ENCODE results near the gene TMEM82. TPM values are rescaled to one million over a fixed set of nuclear protein-coding genes. Genes with fewer than 3 reads are reported as not detected.

TMEM82 gene
- total and polyA plus RNA-seq, 10 donors: not detected

GRCh38 chr1:15731735-15732685 is 10.3 kb upstream of the TMEM82 start:
- Histone ChIP-seq H3K27ac (no peak overlapping the region), H3K36me3 (peaks cover 7 to 95% (median 80%) of the 10 kb centered on the region in 6 donors), H3K27me3 (replicated peaks in 1 of 7) (no peaks in the 10 kb centered on the region), H3K4me3 (no peak overlapping the region), H3K4me1 (peaks cover 0 to 26% (median 10%) of the 10 kb centered on the region in 6 donors), H3K9me3 (no peaks in the 10 kb centered on the region)
- TF ChIP-seq CTCF (IDR thresholded peaks at IDR 0.05 in 8 of 11, conservative IDR thresholded peaks at IDR 0.05 in 3 of 11) (no peak), POLR2AphosphoS5 (IDR thresholded peaks at IDR 0.05) (no peak), POLR2A (IDR thresholded peaks at IDR 0.05) (no peak)
- WGBS, 5 donors: 94 to 97% (median 95%) methylated on average over 33 to 39 of the region's 39 CpGs
- no peak for DNase-seq
- intact Hi-C loops (cut with DNase I; ENCODE audit: low total_unique reads): no loop called here

DNA sequence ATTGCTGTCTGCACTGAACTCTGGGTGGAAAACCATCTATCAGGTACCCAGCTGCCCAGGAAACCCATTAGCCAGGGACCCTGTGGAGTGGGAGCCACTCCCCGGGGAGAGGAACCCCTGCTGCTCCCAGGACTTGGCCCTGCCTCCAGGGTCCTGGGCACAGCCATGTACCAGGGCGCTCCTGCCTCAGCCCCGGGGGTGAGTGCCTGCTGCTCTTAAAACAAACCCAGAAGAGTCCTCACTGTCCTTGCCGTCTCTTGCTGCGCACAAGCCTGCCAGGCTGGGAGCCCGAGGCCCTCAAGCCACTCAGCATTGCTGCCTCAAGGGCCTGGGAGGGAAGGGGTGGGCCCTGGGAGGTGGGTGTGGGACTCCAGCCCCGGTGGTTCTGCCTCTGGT is 9.6 kb upstream of the TMEM82 start:
- no peak for DNase-seq
- H3K36me3 ChIP-seq: peaks cover 3 to 89% (median 74%) of the 10 kb centered on the region in 6 donors
- H3K27me3 ChIP-seq (replicated peaks in 1 of 7): no peaks in the 10 kb centered on the region
- H3K4me1 ChIP-seq: peaks cover 0 to 24% (median 10%) of the 10 kb centered on the region in 6 donors
- no peaks in the 10 kb centered on the region for H3K9me3 ChIP-seq
- TF ChIP-seq POLR2AphosphoS5 (IDR thresholded peaks at IDR 0.05): no peak
- no peak for TF ChIP-seq POLR2A (IDR thresholded peaks at IDR 0.05)
- no peak for TF ChIP-seq CTCF (IDR thresholded peaks at IDR 0.05 in 8 of 11, conservative IDR thresholded peaks at IDR 0.05 in 3 of 11)
- intact Hi-C loops (cut with DNase I; ENCODE audit: low total_unique reads): no loop called here
- 86 to 94% (median 92%) methylated on average over 2 to 7 of the region's 7 CpGs for WGBS, 5 donors
- H3K4me3 ChIP-seq: no peak overlapping the region
- H3K27ac ChIP-seq: no peak overlapping the region

- Histone ChIP-seq H3K27me3 (replicated peaks in 1 of 7) (no peaks in the 10 kb centered on the region), H3K4me3 (no peak overlapping the region), H3K9me3 (no peaks in the 10 kb centered on the region), H3K4me1 (peaks cover 0 to 19% (median 9%) of the 10 kb centered on the region in 6 donors), H3K27ac (no peak overlapping the region), H3K36me3 (peaks cover 0 to 83% (median 68%) of the 10 kb centered on the region in 6 donors)
- 94 to 96% (median 94%) methylated on average over 10 to 11 of the region's 11 CpGs for WGBS, 5 donors
- TF ChIP-seq POLR2A (IDR thresholded peaks at IDR 0.05): no peak
- TF ChIP-seq CTCF (IDR thresholded peaks at IDR 0.05 in 8 of 11, conservative IDR thresholded peaks at IDR 0.05 in 3 of 11): no peak
- no peak for TF ChIP-seq POLR2AphosphoS5 (IDR thresholded peaks at IDR 0.05)
- DNase-seq: no peak
- intact Hi-C loops (cut with DNase I; ENCODE audit: low total_unique reads): no loop called here
These were observed 9.0 kb upstream of the TMEM82 start for GRCh38 chr1:15733218-15733725.

DNA sequence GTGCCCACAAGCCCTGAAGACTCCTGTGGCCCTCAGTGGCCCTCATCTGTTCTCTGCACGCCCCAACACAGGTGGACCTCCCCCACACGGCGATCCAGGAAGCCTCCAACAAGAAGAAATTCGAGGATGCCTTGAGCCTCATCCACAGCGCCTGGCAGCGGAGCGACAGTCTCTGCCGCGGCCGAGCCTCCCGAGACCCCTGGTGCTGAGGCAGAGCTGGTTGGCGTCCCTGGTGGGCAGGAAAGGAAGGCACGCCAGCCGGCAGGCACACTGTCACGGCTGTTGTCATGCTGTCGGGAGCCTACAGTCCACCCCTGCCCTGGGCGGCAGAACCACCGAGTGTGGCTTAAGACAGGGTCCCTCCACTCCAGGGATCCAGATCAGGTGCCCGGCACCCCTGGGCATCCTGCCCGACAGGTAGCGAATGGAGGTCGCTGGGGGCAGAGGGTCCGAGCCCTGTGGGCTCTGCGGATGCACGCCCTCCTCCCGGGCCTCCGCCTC is 8.5 kb upstream of the TMEM82 start:
- peak in 1 of 3 donors; percentile 60 for TF ChIP-seq POLR2AphosphoS5 (IDR thresholded peaks at IDR 0.05)
- no peak for TF ChIP-seq POLR2A (IDR thresholded peaks at IDR 0.05)
- no peak for TF ChIP-seq CTCF (IDR thresholded peaks at IDR 0.05 in 8 of 11, conservative IDR thresholded peaks at IDR 0.05 in 3 of 11)
- Histone ChIP-seq H3K36me3 (peaks cover 0 to 78% (median 63%) of the 10 kb centered on the region in 6 donors), H3K9me3 (no peaks in the 10 kb centered on the region), H3K4me3 (no peak overlapping the region), H3K27me3 (replicated peaks in 1 of 7) (no peaks in the 10 kb centered on the region), H3K4me1 (peaks cover 0 to 19% (median 6%) of the 10 kb centered on the region in 6 donors), H3K27ac (no peak overlapping the region)
- no peak for DNase-seq
- WGBS, 5 donors: 89 to 96% (median 94%) methylated on average over 23 to 27 of the region's 27 CpGs
- intact Hi-C loops (cut with DNase I; ENCODE audit: low total_unique reads): no loop called here

Data from spleen (tissue), 11 donors.